Caco-2 (cell line): ENCODE data around the gene SYTL1. TPM values are rescaled to one million over a fixed set of nuclear protein-coding genes. Genes with fewer than 3 reads are reported as not detected.

Source experiments
- BruUV-seq: library from RNA; stranded (reverse); fragments of 400-500 nt; replicated peaks from 2 replicates; lab custom pipeline; 2021; lab: Mats Ljungman, UMichigan
- CTCF ChIA-PET: fragments of 300-600 bp; sonication (Branson Sonifier 250); formaldehyde crosslinking; loops from one replicate; lab custom pipeline; 2022; ENCODE audit warnings: antibody characterized with exemption; lab: Charles Lee
- POLR2A ChIA-PET: fragments of 300-600 bp; sonication (Branson Sonifier 250); formaldehyde crosslinking; loops from one replicate; lab custom pipeline; 2022; ENCODE audit warnings: antibody characterized with exemption; lab: Charles Lee
- DNase-seq, 2 experiments: peaks; one replicate each; pipeline versions ENCODE4 v3.0.0 to v3.0.0-alpha.2; 2020 to 2022
- H3K27me3 ChIP-seq: replicated peaks from 2 replicates; pipeline ENCODE4 v1.6.0; 2011; ENCODE audit warnings: low read length; ENCODE audit not compliant: control insufficient read depth, insufficient read depth
- H3K36me3 ChIP-seq: 2 replicates; pipeline ENCODE4 v1.5.1; 2011; ENCODE audit warnings: low read length; ENCODE audit not compliant: control insufficient read depth, insufficient read depth
- H3K4me1 ChIP-seq: fragments of 250-450 bp; sonication (Bioruptor Pico); 2 replicates; pipeline ENCODE4 v1.5.1; 2020; ENCODE audit warnings: mild to moderate bottlenecking
- H3K4me3 ChIP-seq: 2 replicates; pipeline ENCODE4 v1.5.1; 2011; ENCODE audit warnings: low read depth, mild to moderate bottlenecking, control low read depth, low read length
- H3K9me3 ChIP-seq: fragments of 250-450 bp; sonication (Bioruptor Pico); 2 replicates; pipeline ENCODE4 v1.5.1; 2020; ENCODE audit warnings: mild to moderate bottlenecking, moderate library complexity
- H3K27ac Mint-ChIP-seq: one replicate; pipeline ENCODE4 v1.8.0; 2022; ENCODE audit warnings: mixed read lengths; ENCODE audit not compliant: unreplicated experiment
- H3K27me3 Mint-ChIP-seq: one replicate; pipeline ENCODE4 v1.8.0; 2022; ENCODE audit warnings: mixed read lengths; ENCODE audit not compliant: insufficient read depth, unreplicated experiment
- H3K36me3 Mint-ChIP-seq: one replicate; pipeline ENCODE4 v1.8.0; 2022; ENCODE audit warnings: mild to moderate bottlenecking, mixed read lengths; ENCODE audit not compliant: insufficient read depth, unreplicated experiment
- H3K4me1 Mint-ChIP-seq: one replicate; pipeline ENCODE4 v1.8.0; 2022; ENCODE audit warnings: low read depth, mixed read lengths; ENCODE audit not compliant: unreplicated experiment
- H3K4me3 Mint-ChIP-seq: one replicate; pipeline ENCODE4 v1.8.0; 2022; ENCODE audit warnings: mild to moderate bottlenecking, moderate library complexity, mixed read lengths; ENCODE audit not compliant: unreplicated experiment
- H3K9me3 Mint-ChIP-seq: one replicate; pipeline ENCODE4 v1.8.0; 2022; ENCODE audit warnings: mixed read lengths; ENCODE audit not compliant: unreplicated experiment
- intact Hi-C: fragments of 100-400 bp; cut with micrococcal nuclease; formaldehyde crosslinking; loops from one replicate; pipeline ENCODE4 v1.10.0; 2022; ENCODE audit not compliant: unreplicated experiment
- total RNA-seq: library from RNA; stranded (reverse); gene quantifications from 2 replicates; pipeline ENCODE4 v1.2.3, GENCODE V29; 2022
- TF ChIP-seq, protein P1 (sequence below), 2 experiments: fragments of 200-600 bp in 1 of 2; IDR thresholded peaks; 1 replicate in 1 of 2; 2 replicates in 1 of 2; pipeline versions ENCODE4 v1.5.1 to v1.8.0; 2011 to 2022; ENCODE audit warnings: antibody characterized with exemption in 1 of 2, control low read depth in 1 of 2, inconsistent platforms in 1 of 2, low read depth in 1 of 2, low read length in 1 of 2, mild to moderate bottlenecking in 1 of 2, moderate library complexity in 1 of 2; ENCODE audit not compliant: insufficient read depth in 1 of 2, severe bottlenecking in 1 of 2, unreplicated experiment in 1 of 2

The SYTL1 gene
- total RNA-seq, 1 experiment from 2014 or later, result 11.0 TPM

GRCh38 chr1:27392778-27393635 is 51.2 kb downstream of the SYTL1 start:
- Mint-ChIP-seq H3K27me3 (no peaks in the 10 kb centered on the region), H3K36me3 (no peaks in the 10 kb centered on the region), H3K4me1 (peaks cover 7% of the 10 kb centered on the region), H3K27ac (peak overlapping the region; percentile 62), H3K9me3 (no peaks in the 10 kb centered on the region), H3K4me3 (peak overlapping the region; percentile 73)
- BruUV-seq, result no TSS peak
- DNase-seq, result peak in 1 of 2 experiments; percentile 34
- Histone ChIP-seq H3K27me3 (no peaks in the 10 kb centered on the region), H3K4me1 (no peaks in the 10 kb centered on the region), H3K4me3 (peak overlapping the region; percentile 42), H3K9me3 (no peaks in the 10 kb centered on the region), H3K36me3 (no peaks in the 10 kb centered on the region)
- TF ChIP-seq, protein P1, sequence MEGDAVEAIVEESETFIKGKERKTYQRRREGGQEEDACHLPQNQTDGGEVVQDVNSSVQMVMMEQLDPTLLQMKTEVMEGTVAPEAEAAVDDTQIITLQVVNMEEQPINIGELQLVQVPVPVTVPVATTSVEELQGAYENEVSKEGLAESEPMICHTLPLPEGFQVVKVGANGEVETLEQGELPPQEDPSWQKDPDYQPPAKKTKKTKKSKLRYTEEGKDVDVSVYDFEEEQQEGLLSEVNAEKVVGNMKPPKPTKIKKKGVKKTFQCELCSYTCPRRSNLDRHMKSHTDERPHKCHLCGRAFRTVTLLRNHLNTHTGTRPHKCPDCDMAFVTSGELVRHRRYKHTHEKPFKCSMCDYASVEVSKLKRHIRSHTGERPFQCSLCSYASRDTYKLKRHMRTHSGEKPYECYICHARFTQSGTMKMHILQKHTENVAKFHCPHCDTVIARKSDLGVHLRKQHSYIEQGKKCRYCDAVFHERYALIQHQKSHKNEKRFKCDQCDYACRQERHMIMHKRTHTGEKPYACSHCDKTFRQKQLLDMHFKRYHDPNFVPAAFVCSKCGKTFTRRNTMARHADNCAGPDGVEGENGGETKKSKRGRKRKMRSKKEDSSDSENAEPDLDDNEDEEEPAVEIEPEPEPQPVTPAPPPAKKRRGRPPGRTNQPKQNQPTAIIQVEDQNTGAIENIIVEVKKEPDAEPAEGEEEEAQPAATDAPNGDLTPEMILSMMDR (IDR thresholded peaks at IDR 0.05; ENCODE audit: insufficient read depth in 1 of 2, low read depth in 1 of 2, low read length in 1 of 2, severe bottlenecking in 1 of 2, unreplicated experiment in 1 of 2), result peak in 1 of 2 experiments; percentile 21
- ChIA-PET CTCF (interaction anchor here (0.6 to 0.7 kb wide), 2 partner anchors 97 to 214 kb away, joined by 4 to 5 read pairs; no protein-coding TSS in a partner anchor), POLR2A (no interaction called here)
- intact Hi-C loops, result loop anchor here (2.0 to 5.0 kb wide), 2 partner anchors 214 to 269 kb away; no protein-coding TSS in a partner anchor

GRCh38 chr1:27393641-27394281 is 51.9 kb downstream of the SYTL1 start:
- CTCF ChIA-PET, result interaction anchor here (0.6 to 0.7 kb wide), 2 partner anchors 97 to 213 kb away, joined by 4 to 5 read pairs; no protein-coding TSS in a partner anchor
- POLR2A ChIA-PET, result no interaction called here
- Mint-ChIP-seq H3K27me3 (no peaks in the 10 kb centered on the region), H3K9me3 (no peaks in the 10 kb centered on the region), H3K36me3 (peaks cover 3% of the 10 kb centered on the region), H3K4me3 (peak overlapping the region; percentile 73), H3K27ac (no peak overlapping the region), H3K4me1 (peaks cover 9% of the 10 kb centered on the region)
- BruUV-seq, result no TSS peak
- no peak for DNase-seq
- Histone ChIP-seq H3K36me3 (no peaks in the 10 kb centered on the region), H3K4me3 (no peak overlapping the region), H3K9me3 (no peaks in the 10 kb centered on the region), H3K4me1 (peaks cover 3% of the 10 kb centered on the region; the same call in 1 of the 2 replicates), H3K27me3 (no peaks in the 10 kb centered on the region)
- intact Hi-C loops, result loop anchor here (2.0 to 5.0 kb wide), 2 partner anchors 213 to 269 kb away; no protein-coding TSS in a partner anchor
- TF ChIP-seq, protein P1 (IDR thresholded peaks at IDR 0.05; ENCODE audit: insufficient read depth in 1 of 2, low read depth in 1 of 2, low read length in 1 of 2, severe bottlenecking in 1 of 2, unreplicated experiment in 1 of 2), result no peak

GRCh38 chr1:27394282-27394658 is 52.4 kb downstream of the SYTL1 start:
- H3K4me3 Mint-ChIP-seq, result no peak overlapping the region
- peaks cover 13% of the 10 kb centered on the region for H3K4me1 Mint-ChIP-seq

More at GRCh38 chr1:27394282-27394658, 52.4 kb downstream of the SYTL1 start:
- Mint-ChIP-seq H3K36me3 (peaks cover 8% of the 10 kb centered on the region), H3K27ac (no peak overlapping the region), H3K27me3 (no peaks in the 10 kb centered on the region), H3K9me3 (no peaks in the 10 kb centered on the region)
- ChIA-PET CTCF (interaction anchor here (0.6 to 1.8 kb wide), 6 partner anchors 22 to 584 kb away, joined by 3 to 18 read pairs (median 6); partner anchors contain the start of gene MAP3K6), POLR2A (no interaction called here)
- Histone ChIP-seq H3K4me3 (no peak overlapping the region), H3K36me3 (no peaks in the 10 kb centered on the region), H3K27me3 (no peaks in the 10 kb centered on the region), H3K9me3 (no peaks in the 10 kb centered on the region), H3K4me1 (peaks cover 8% of the 10 kb centered on the region; the same call in 1 of the 2 replicates)
- intact Hi-C loops, result loop anchor here (5.0 kb wide), 1 partner anchor 268 kb away; no protein-coding TSS in a partner anchor
- BruUV-seq, result no TSS peak
- no peak for DNase-seq
- TF ChIP-seq, protein P1 (IDR thresholded peaks at IDR 0.05; ENCODE audit: insufficient read depth in 1 of 2, low read depth in 1 of 2, low read length in 1 of 2, severe bottlenecking in 1 of 2, unreplicated experiment in 1 of 2), result no peak
